Endothelial cell of umbilical vein (primary cell): ENCODE data around the gene LGALS8.

ENCODE experiments used
- CTCF ChIP-seq, 2 donors: IDR thresholded peaks; 1 replicate in 1 of 2; 2 replicates in 1 of 2; pipeline ENCODE4 v1.5.1; 2011; ENCODE audit warnings: low read length in 2 of 2, mild to moderate bottlenecking in 2 of 2, moderate library complexity in 2 of 2, control low read depth in 1 of 2, inconsistent platforms in 1 of 2, low read depth in 1 of 2; ENCODE audit not compliant: insufficient read depth in 1 of 2; ENCODE audit errors: extremely low read depth in 1 of 2
- EZH2 ChIP-seq: IDR thresholded peaks from 2 replicates; pipeline ENCODE4 v1.6.1; 2012; ENCODE audit warnings: borderline replicate concordance, low read depth, mild to moderate bottlenecking, moderate library complexity, low read length, inconsistent platforms; ENCODE audit not compliant: severe bottlenecking
- MAX ChIP-seq: IDR thresholded peaks from 2 replicates; pipeline ENCODE4 v1.6.1; 2011; ENCODE audit not compliant: insufficient read depth, insufficient read length
- MYC ChIP-seq: IDR thresholded peaks from one replicate; pipeline ENCODE4 v1.6.1; 2011; ENCODE audit warnings: mild to moderate bottlenecking, low read depth, low read length
- POLR2A ChIP-seq: IDR thresholded peaks from 2 replicates; pipeline ENCODE4 v1.6.1; 2012; ENCODE audit warnings: low read depth, mild to moderate bottlenecking, control low read depth, low read length
- POLR2AphosphoS5 ChIP-seq: IDR thresholded peaks from 2 replicates; pipeline ENCODE4 v1.6.1; 2012; ENCODE audit warnings: low read depth, mild to moderate bottlenecking, control low read depth, low read length, moderate library complexity; ENCODE audit not compliant: insufficient read depth

GRCh38 chr1:236497908-236498307 is 25.9 kb upstream of the LGALS8 start:
- TF ChIP-seq CTCF (IDR thresholded peaks at IDR 0.05; ENCODE audit: extremely low read depth in 1 of 2, insufficient read depth in 1 of 2, low read depth in 1 of 2, low read length in 2 of 2) (no peak), POLR2AphosphoS5 (no peak), EZH2 (no peak), POLR2A (no peak), MAX (no peak), MYC (no peak)
